HCT116 (cell line): ENCODE results near the gene OPTN. TPM values are rescaled to one million over a fixed set of nuclear protein-coding genes. Genes with fewer than 3 reads are reported as not detected.

Experiments used
- ATAC-seq: fragments of 200-7000 bp; cut with Tn5 transposase; 2 replicates; pipeline ENCODE4 v1.9.1; 2020; ENCODE audit warnings: mild to moderate bottlenecking, moderate library complexity
- BruUV-seq: library from RNA; stranded (reverse); fragments of 400-500 nt; replicated peaks from 2 replicates; lab custom pipeline; 2021; lab: Mats Ljungman, UMichigan
- CTCF ChIA-PET: fragments of 300-600 bp; sonication (Branson Sonifier 250); formaldehyde crosslinking; loops from one replicate; lab custom pipeline; 2021; ENCODE audit warnings: antibody characterized with exemption; lab: Charles Lee
- POLR2A ChIA-PET: fragments of 300-600, 350-600 bp; sonication (Branson Sonifier 250); formaldehyde crosslinking; loops from one replicate; lab custom pipeline; 2021; ENCODE audit warnings: antibody characterized with exemption; lab: Charles Lee
- RAD21 ChIA-PET, 2 experiments: fragments of 300-600 bp; sonication (Branson Sonifier 250); formaldehyde crosslinking; loops; one replicate each; lab custom pipeline; 2023; ENCODE audit warnings: low total read pairs in 2 of 2; ENCODE audit not compliant: uncharacterized antibody in 2 of 2, unreplicated experiment in 2 of 2, low non-redundant PET in 1 of 2; lab: Charles Lee
- DNase-seq: peaks from one replicate; pipeline ENCODE4 v3.0.0-alpha.2; 2010; ENCODE audit warnings: low read depth, low spot score
- H2AFZ ChIP-seq: fragments of 200-600 bp; shearing (Covaris generic), sonication (generic); 2 replicates; pipeline ENCODE4 v1.6.1; 2017; ENCODE audit warnings: low read depth, mixed run types, mixed read lengths, antibody characterized with exemption, low read length; ENCODE audit not compliant: poor library complexity, severe bottlenecking
- H3K27ac ChIP-seq: 2 replicates; pipeline ENCODE4 v1.5.1; 2012; ENCODE audit warnings: low read depth, low read length
- H3K27me3 ChIP-seq: fragments of 200-600 bp; sonication (generic); 2 replicates; pipeline ENCODE4 v1.6.1; 2016; ENCODE audit warnings: mixed run types, low read length, mixed read lengths; ENCODE audit not compliant: insufficient read depth
- H3K36me3 ChIP-seq, 2 experiments: fragments of 200-500 bp in 1 of 2; fragments of 200-600 bp in 1 of 2; sonication (Bioruptor generic) in 1 of 2; sonication (generic) in 1 of 2; 2 replicates each; pipeline versions ENCODE4 v1.5.1 to v1.6.1; 2014 to 2016; ENCODE audit warnings: low read length in 2 of 2, inconsistent platforms in 1 of 2, mixed read lengths in 1 of 2, mixed run types in 1 of 2; ENCODE audit not compliant: insufficient read depth in 2 of 2, control insufficient read depth in 1 of 2
- H3K4me1 ChIP-seq, 2 experiments: fragments of 200-600 bp in 1 of 2; sonication (generic) in 1 of 2; 2 replicates each; pipeline versions ENCODE4 v1.5.1 to v1.6.1; 2012 to 2017; ENCODE audit warnings: low read length in 2 of 2, inconsistent platforms in 1 of 2, mild to moderate bottlenecking in 1 of 2, mixed read lengths in 1 of 2, mixed run types in 1 of 2, moderate library complexity in 1 of 2; ENCODE audit not compliant: insufficient read depth in 2 of 2, control insufficient read depth in 1 of 2
- H3K4me2 ChIP-seq: fragments of 200-600 bp; sonication (generic); 2 replicates; pipeline ENCODE4 v1.6.1; 2017; ENCODE audit warnings: mixed run types, low read length, mixed read lengths
- H3K4me3 ChIP-seq, 2 experiments: fragments of 200-600 bp in 1 of 2; sonication (generic) in 1 of 2; replicated peaks in 1 of 2; 2 replicates each; pipeline ENCODE4 v1.5.1; 2011 to 2016; ENCODE audit warnings: low read length in 2 of 2, control low read depth in 1 of 2, low read depth in 1 of 2, mild to moderate bottlenecking in 1 of 2, mixed read lengths in 1 of 2, mixed run types in 1 of 2
- H3K79me2 ChIP-seq: fragments of 200-600 bp; sonication (generic); 2 replicates; pipeline ENCODE4 v1.6.1; 2017; ENCODE audit warnings: mild to moderate bottlenecking, mixed run types, low read length, moderate library complexity, mixed read lengths; ENCODE audit not compliant: insufficient read depth
- H3K9ac ChIP-seq: fragments of 200-600 bp; sonication (generic); 2 replicates; pipeline ENCODE4 v1.6.1; 2016; ENCODE audit warnings: low read length, mixed read lengths
- H3K9me2 ChIP-seq: fragments of 200-600 bp; sonication (generic), shearing (Covaris generic); 2 replicates; pipeline ENCODE4 v1.6.1; 2017; ENCODE audit warnings: mixed run types, mild to moderate bottlenecking, moderate library complexity; ENCODE audit not compliant: insufficient read depth
- H3K9me3 ChIP-seq, 2 experiments: fragments of 200-500 bp in 1 of 2; fragments of 200-600 bp in 1 of 2; sonication (Bioruptor generic) in 1 of 2; sonication (generic) in 1 of 2; 2 replicates each; pipeline ENCODE4 v1.6.1; 2014 to 2017; ENCODE audit warnings: low read length in 2 of 2, mixed read lengths in 2 of 2, inconsistent platforms in 1 of 2, low read depth in 1 of 2, mild to moderate bottlenecking in 1 of 2, mixed run types in 1 of 2, moderate library complexity in 1 of 2; ENCODE audit not compliant: control insufficient read depth in 1 of 2, insufficient read depth in 1 of 2
- H4K20me1 ChIP-seq: fragments of 200-600 bp; sonication (generic), shearing (Covaris generic); 2 replicates; pipeline ENCODE4 v1.6.1; 2017; ENCODE audit warnings: mixed run types, mild to moderate bottlenecking, moderate library complexity; ENCODE audit not compliant: insufficient read depth
- EGR1 ChIP-seq: IDR thresholded peaks from 2 replicates; pipeline ENCODE4 v1.6.1; 2012; ENCODE audit warnings: low read depth
- ELF1 ChIP-seq: IDR thresholded peaks from 2 replicates; pipeline ENCODE4 v1.6.1; 2012; ENCODE audit warnings: low read depth, borderline replicate concordance
- EZH2 ChIP-seq: fragments of 200-600 bp; sonication (generic); IDR thresholded peaks from 2 replicates; pipeline ENCODE4 v1.6.1; 2017; ENCODE audit warnings: antibody characterized with exemption, mixed run types
- EZH2phosphoT487 ChIP-seq: fragments of 200-600 bp; IDR thresholded peaks from 2 replicates; pipeline ENCODE4 v1.6.1; 2018; ENCODE audit warnings: antibody characterized with exemption, borderline replicate concordance
- FOSL1 ChIP-seq: IDR thresholded peaks from 2 replicates; pipeline ENCODE4 v1.6.1; 2012; ENCODE audit warnings: low read depth
- POLR2A ChIP-seq: IDR thresholded peaks from 2 replicates; pipeline ENCODE4 v1.7.0; 2011; ENCODE audit warnings: borderline replicate concordance; ENCODE audit not compliant: insufficient read depth, insufficient read length; ENCODE audit errors: extremely low read depth
- POLR2AphosphoS5 ChIP-seq: IDR thresholded peaks from 2 replicates; pipeline ENCODE4 v1.6.1; 2011; ENCODE audit warnings: mild to moderate bottlenecking, low read depth, low read length, moderate library complexity
- RAD21 ChIP-seq: IDR thresholded peaks from 2 replicates; pipeline ENCODE4 v1.6.1; 2012; ENCODE audit warnings: low read depth, mild to moderate bottlenecking
- SIN3A ChIP-seq: IDR thresholded peaks from 2 replicates; pipeline ENCODE4 v1.6.1; 2012; ENCODE audit warnings: low read depth
- SRF ChIP-seq: IDR thresholded peaks from 2 replicates; pipeline ENCODE4 v1.6.1; 2012; ENCODE audit warnings: low read depth
- TCF7L2 ChIP-seq: IDR thresholded peaks from 2 replicates; pipeline ENCODE4 v1.7.0; 2011; ENCODE audit warnings: borderline replicate concordance, inconsistent platforms; ENCODE audit not compliant: insufficient read depth, insufficient read length; ENCODE audit errors: extremely low read depth
- ZFX ChIP-seq: fragments of 450-650 bp; IDR thresholded peaks from 2 replicates; pipeline ENCODE4 v1.6.1; 2017
- intact Hi-C: fragments of 100-400 bp; cut with micrococcal nuclease; formaldehyde crosslinking; loops from 2 replicates; pipeline ENCODE4 v1.10.0; 2022
- total RNA-seq: library from RNA; stranded (reverse); gene quantifications from one replicate; pipeline ENCODE4 v1.2.1, GENCODE V29; 2021; ENCODE audit not compliant: unreplicated experiment
- TF ChIP-seq, protein P1 (sequence below): IDR thresholded peaks from 2 replicates; pipeline ENCODE4 v1.6.1; 2012
- TF ChIP-seq, protein P2 (sequence below): IDR thresholded peaks from 2 replicates; pipeline ENCODE4 v1.6.1; 2012
- TF ChIP-seq, protein P3 (sequence below): IDR thresholded peaks from 2 replicates; pipeline ENCODE4 v1.6.1; 2011; ENCODE audit warnings: mild to moderate bottlenecking, low read length, moderate library complexity; ENCODE audit not compliant: insufficient replicate concordance; ENCODE audit errors: extremely low read depth

Gene OPTN
- total RNA-seq, 1 experiment from 2014 or later: 17.0 TPM

DNA sequence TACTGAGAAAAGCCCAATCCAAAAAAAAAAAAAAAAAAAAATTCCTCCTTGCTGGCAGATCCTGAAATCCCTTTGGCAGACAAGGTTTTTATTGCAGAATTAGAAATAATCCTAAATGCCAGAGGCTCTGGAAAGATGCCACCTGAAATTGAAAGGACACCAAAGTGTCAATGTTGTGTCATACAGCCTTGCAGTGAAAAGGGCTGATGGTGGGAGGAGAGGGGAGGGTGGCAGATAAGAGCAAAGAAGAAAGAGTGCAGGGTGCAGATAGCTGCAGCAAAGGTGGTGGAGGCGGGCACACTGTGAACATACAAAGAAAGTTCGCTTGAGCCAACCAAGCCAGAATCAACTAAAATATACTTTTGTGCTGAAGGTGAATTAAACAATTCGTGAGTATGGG, 8.2 kb upstream of the OPTN start:
- H2AFZ ChIP-seq: no peak overlapping the region
- TF ChIP-seq, protein P1, sequence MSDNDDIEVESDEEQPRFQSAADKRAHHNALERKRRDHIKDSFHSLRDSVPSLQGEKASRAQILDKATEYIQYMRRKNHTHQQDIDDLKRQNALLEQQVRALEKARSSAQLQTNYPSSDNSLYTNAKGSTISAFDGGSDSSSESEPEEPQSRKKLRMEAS: no peak
- TF ChIP-seq RAD21 (no peak), POLR2A (no peak), EGR1 (no peak), FOSL1 (no peak), SRF (no peak), ELF1 (no peak), SIN3A (no peak), EZH2 (no peak), EZH2phosphoT487 (no peak), ZFX (no peak), TCF7L2 (no peak), POLR2AphosphoS5 (no peak)
- TF ChIP-seq, protein P2, sequence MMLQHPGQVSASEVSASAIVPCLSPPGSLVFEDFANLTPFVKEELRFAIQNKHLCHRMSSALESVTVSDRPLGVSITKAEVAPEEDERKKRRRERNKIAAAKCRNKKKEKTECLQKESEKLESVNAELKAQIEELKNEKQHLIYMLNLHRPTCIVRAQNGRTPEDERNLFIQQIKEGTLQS: no peak
- TF ChIP-seq, protein P3, sequence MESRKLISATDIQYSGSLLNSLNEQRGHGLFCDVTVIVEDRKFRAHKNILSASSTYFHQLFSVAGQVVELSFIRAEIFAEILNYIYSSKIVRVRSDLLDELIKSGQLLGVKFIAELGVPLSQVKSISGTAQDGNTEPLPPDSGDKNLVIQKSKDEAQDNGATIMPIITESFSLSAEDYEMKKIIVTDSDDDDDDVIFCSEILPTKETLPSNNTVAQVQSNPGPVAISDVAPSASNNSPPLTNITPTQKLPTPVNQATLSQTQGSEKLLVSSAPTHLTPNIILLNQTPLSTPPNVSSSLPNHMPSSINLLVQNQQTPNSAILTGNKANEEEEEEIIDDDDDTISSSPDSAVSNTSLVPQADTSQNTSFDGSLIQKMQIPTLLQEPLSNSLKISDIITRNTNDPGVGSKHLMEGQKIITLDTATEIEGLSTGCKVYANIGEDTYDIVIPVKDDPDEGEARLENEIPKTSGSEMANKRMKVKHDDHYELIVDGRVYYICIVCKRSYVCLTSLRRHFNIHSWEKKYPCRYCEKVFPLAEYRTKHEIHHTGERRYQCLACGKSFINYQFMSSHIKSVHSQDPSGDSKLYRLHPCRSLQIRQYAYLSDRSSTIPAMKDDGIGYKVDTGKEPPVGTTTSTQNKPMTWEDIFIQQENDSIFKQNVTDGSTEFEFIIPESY: no peak
- no peaks in the 10 kb centered on the region for H3K9me3 ChIP-seq
- ChIA-PET RAD21 (no interaction called here), POLR2A (interaction anchor here (0.5 kb wide), 1 partner anchor 1211 kb away, joined by 3 read pairs; no protein-coding TSS in a partner anchor), CTCF (no interaction called here)
- no peak overlapping the region for H3K4me2 ChIP-seq
- H3K4me3 ChIP-seq: no peak overlapping the region
- H4K20me1 ChIP-seq: no peaks in the 10 kb centered on the region
- no peaks in the 10 kb centered on the region for H3K79me2 ChIP-seq
- H3K4me1 ChIP-seq: peaks cover 9 to 27% of the 10 kb centered on the region in 2 experiments; a peak in 3 of 4 replicates
- DNase-seq: no peak
- H3K9ac ChIP-seq: no peak overlapping the region
- no peaks in the 10 kb centered on the region for H3K27me3 ChIP-seq
- H3K36me3 ChIP-seq: no peaks in the 10 kb centered on the region
- no TSS peak for BruUV-seq
- intact Hi-C loops: no loop called here
- no peak for ATAC-seq
- no peak overlapping the region for H3K27ac ChIP-seq
- H3K9me2 ChIP-seq: no peaks in the 10 kb centered on the region
